H9 (cell line): ENCODE measurements around the gene HMGB1. TPM values are rescaled to one million over a fixed set of nuclear protein-coding genes. Genes with fewer than 3 reads are reported as not detected.

Source experiments
- DNase-seq: peaks from one replicate; pipeline ENCODE4 v3.0.0-alpha.2; 2017
- H2AFZ ChIP-seq: one replicate; pipeline ENCODE4 v1.6.1; 2013; ENCODE audit warnings: mild to moderate bottlenecking, low read length, control low read depth, moderate library complexity
- H2AK5ac ChIP-seq: 2 replicates; pipeline ENCODE4 v1.6.1; 2013; ENCODE audit warnings: low read length, control low read depth, mixed read lengths; ENCODE audit not compliant: insufficient read length
- H2BK120ac ChIP-seq: one replicate; pipeline ENCODE4 v1.6.1; 2013; ENCODE audit warnings: low read depth, mild to moderate bottlenecking, low read length, control low read depth, inconsistent platforms; ENCODE audit not compliant: poor library complexity, severe bottlenecking
- H2BK12ac ChIP-seq: 2 replicates; pipeline ENCODE4 v1.6.1; 2013; ENCODE audit warnings: low read length, control low read depth, mixed read lengths, low read depth; ENCODE audit not compliant: insufficient read length
- H2BK15ac ChIP-seq: 2 replicates; pipeline ENCODE4 v1.6.1; 2013; ENCODE audit warnings: low read depth, low read length, control low read depth
- H2BK20ac ChIP-seq: one replicate; pipeline ENCODE4 v1.6.1; 2013; ENCODE audit warnings: low read depth, mild to moderate bottlenecking, low read length, control low read depth, inconsistent platforms; ENCODE audit not compliant: poor library complexity, severe bottlenecking
- H2BK5ac ChIP-seq: 2 replicates; pipeline ENCODE4 v1.6.1; 2013; ENCODE audit warnings: low read length, control low read depth, mixed read lengths; ENCODE audit not compliant: insufficient read length
- H3K14ac ChIP-seq: 2 replicates; pipeline ENCODE4 v1.6.1; 2013; ENCODE audit warnings: low read length, control low read depth; ENCODE audit not compliant: insufficient read depth
- H3K18ac ChIP-seq: 2 replicates; pipeline ENCODE4 v1.6.1; 2013; ENCODE audit warnings: low read depth, mild to moderate bottlenecking, mixed read lengths, low read length, control low read depth; ENCODE audit not compliant: insufficient read length
- H3K23ac ChIP-seq: 2 replicates; pipeline ENCODE4 v1.6.1; 2013; ENCODE audit warnings: low read length, control low read depth, mixed read lengths, low read depth; ENCODE audit not compliant: insufficient read length
- H3K23me2 ChIP-seq: 2 replicates; pipeline ENCODE4 v1.6.1; 2013; ENCODE audit warnings: low read depth, mild to moderate bottlenecking, mixed read lengths, low read length, control low read depth; ENCODE audit not compliant: insufficient read length, poor library complexity, severe bottlenecking
- H3K27ac ChIP-seq: 2 replicates; pipeline ENCODE4 v1.5.1; 2013; ENCODE audit warnings: low read length, control low read depth, mixed read lengths, low read depth; ENCODE audit not compliant: insufficient read length
- H3K27me3 ChIP-seq: 2 replicates; pipeline ENCODE4 v1.6.1; 2013; ENCODE audit warnings: low read length, control low read depth, inconsistent platforms; ENCODE audit not compliant: insufficient read depth
- H3K4ac ChIP-seq: 2 replicates; pipeline ENCODE4 v1.6.1; 2013; ENCODE audit warnings: low read depth, mild to moderate bottlenecking, control low read depth, inconsistent platforms, low read length, moderate library complexity
- H3K4me1 ChIP-seq: 2 replicates; pipeline ENCODE4 v1.6.1; 2013; ENCODE audit warnings: low read length, control low read depth, inconsistent platforms; ENCODE audit not compliant: insufficient read depth
- H3K4me2 ChIP-seq: 2 replicates; pipeline ENCODE4 v1.6.1; 2013; ENCODE audit warnings: low read length, control low read depth, mixed read lengths; ENCODE audit not compliant: insufficient read length, insufficient read depth
- H3K56ac ChIP-seq: 2 replicates; pipeline ENCODE4 v1.6.1; 2013; ENCODE audit warnings: low read depth, mild to moderate bottlenecking, mixed read lengths, low read length, control low read depth; ENCODE audit not compliant: insufficient read length
- H3K79me1 ChIP-seq: 2 replicates; pipeline ENCODE4 v1.6.1; 2013; ENCODE audit warnings: low read depth, mild to moderate bottlenecking, moderate library complexity, low read length, control low read depth, inconsistent platforms; ENCODE audit not compliant: insufficient read depth, poor library complexity, severe bottlenecking
- H3K79me2 ChIP-seq: 2 replicates; pipeline ENCODE4 v1.6.1; 2013; ENCODE audit warnings: low read length, control low read depth, inconsistent platforms; ENCODE audit not compliant: insufficient read depth
- H3K9ac ChIP-seq: 2 replicates; pipeline ENCODE4 v1.6.1; 2013; ENCODE audit warnings: low read length, control low read depth, mixed read lengths; ENCODE audit not compliant: insufficient read length; ENCODE audit errors: extremely low read depth
- H3K9me3 ChIP-seq: one replicate; pipeline ENCODE4 v1.6.1; 2013; ENCODE audit warnings: low read depth, low read length, inconsistent platforms; ENCODE audit not compliant: control insufficient read depth
- H3T11ph ChIP-seq: one replicate; pipeline ENCODE4 v1.6.1; 2013; ENCODE audit warnings: mild to moderate bottlenecking, low read length, control low read depth, inconsistent platforms
- H4K20me1 ChIP-seq: one replicate; pipeline ENCODE4 v1.6.1; 2013; ENCODE audit not compliant: control insufficient read depth, insufficient read length, insufficient read depth
- H4K5ac ChIP-seq: 2 replicates; pipeline ENCODE4 v1.6.1; 2013; ENCODE audit warnings: low read depth, mild to moderate bottlenecking, mixed read lengths, low read length, control low read depth; ENCODE audit not compliant: insufficient read length
- H4K8ac ChIP-seq: replicated peaks from 2 replicates; pipeline ENCODE4 v1.6.1; 2013; ENCODE audit warnings: low read length, control low read depth, mixed read lengths, low read depth; ENCODE audit not compliant: insufficient read length
- H4K91ac ChIP-seq: 2 replicates; pipeline ENCODE4 v1.6.1; 2013; ENCODE audit warnings: low read depth, mild to moderate bottlenecking, moderate library complexity, mixed read lengths, low read length, control low read depth; ENCODE audit not compliant: insufficient read length
- H3K27ac Mint-ChIP-seq, 3 experiments: 2 replicates in 2 of 3; 3 replicates in 1 of 3; pipeline ENCODE4 v1.8.0; 2020 to 2021; ENCODE audit warnings: mixed read lengths in 3 of 3, mild to moderate bottlenecking in 1 of 3, moderate library complexity in 1 of 3
- H3K27me3 Mint-ChIP-seq: 2 replicates; pipeline ENCODE4 v1.8.0; 2021; ENCODE audit warnings: low read depth, mild to moderate bottlenecking, moderate library complexity, mixed read lengths
- H3K36me3 Mint-ChIP-seq, 3 experiments: 2 replicates in 2 of 3; 3 replicates in 1 of 3; pipeline ENCODE4 v1.8.0; 2020 to 2021; ENCODE audit warnings: low read depth in 3 of 3, mixed read lengths in 3 of 3; ENCODE audit not compliant: insufficient read depth in 1 of 3
- H3K4me1 Mint-ChIP-seq, 2 experiments: 2 replicates each; pipeline ENCODE4 v1.8.0; 2020; ENCODE audit warnings: mixed read lengths in 2 of 2
- H3K4me3 Mint-ChIP-seq, 2 experiments: 2 replicates in 1 of 2; 3 replicates in 1 of 2; pipeline ENCODE4 v1.8.0; 2020 to 2021; ENCODE audit warnings: mild to moderate bottlenecking in 2 of 2, mixed read lengths in 2 of 2, moderate library complexity in 1 of 2
- H3K9me3 Mint-ChIP-seq, 2 experiments: 2 replicates in 1 of 2; 3 replicates in 1 of 2; pipeline ENCODE4 v1.8.0; 2020; ENCODE audit warnings: mild to moderate bottlenecking in 2 of 2, mixed read lengths in 2 of 2, moderate library complexity in 1 of 2
- WGBS: extraction: QIAGEN DNeasy Blood & Tissue Kit; methylation state at CpG from one replicate; pipeline ENCODE4 v1.1.7; 2013; ENCODE audit warnings: missing lambda C conversion rate, low lambda C conversion rate, mixed read lengths; ENCODE audit not compliant: insufficient read length; ENCODE audit errors: extremely low coverage; 5-methylcytosine and 5-hydroxymethylcytosine counted together
- total RNA-seq: library from RNA; stranded (reverse); gene quantifications from 2 replicates; pipeline ENCODE4 v1.2.1, GENCODE V29; 2021
- TF ChIP-seq, protein P1 (sequence below): fragments of 200-600 bp; sonication (generic); conservative IDR thresholded peaks from 3 replicates; pipeline ENCODE4 v1.8.0; 2021; ENCODE audit warnings: antibody characterized with exemption, mild to moderate bottlenecking

Gene HMGB1
- total RNA-seq, 1 experiment from 2014 or later, result 688 TPM

DNA sequence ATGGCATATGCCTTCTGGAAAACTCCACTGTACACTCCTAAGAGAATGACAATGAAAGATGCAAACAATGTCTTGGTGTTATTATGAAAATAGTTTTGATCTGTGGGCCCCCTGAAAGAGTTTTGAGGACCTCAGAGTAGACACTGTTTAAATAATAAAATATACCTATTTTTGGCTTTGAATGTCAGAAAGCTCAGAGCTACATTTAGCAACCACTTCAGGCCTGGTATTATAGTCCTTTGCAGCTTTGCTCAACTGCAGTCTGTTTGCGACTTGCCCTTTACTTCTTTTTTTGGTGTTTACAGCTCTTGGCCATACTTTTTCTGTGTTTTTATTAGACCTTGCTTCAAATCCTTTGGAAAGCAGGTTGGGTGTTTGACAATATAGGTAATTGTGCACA is 49.3 kb downstream of the HMGB1 start:
- no peak overlapping the region for H3K56ac ChIP-seq
- no peak overlapping the region for H4K8ac ChIP-seq
- peaks cover 16% of the 10 kb centered on the region for H3K27me3 Mint-ChIP-seq
- H4K5ac ChIP-seq, result no peak overlapping the region
- no CpG with 5 or more reads among the region's 1 CpG for WGBS
- no peak overlapping the region for H3K18ac ChIP-seq
- no peak overlapping the region for H2BK120ac ChIP-seq
- no peak overlapping the region for H2BK5ac ChIP-seq
- H3K27ac ChIP-seq, result no peak overlapping the region
- no peaks in the 10 kb centered on the region for H3K79me2 ChIP-seq
- H2AFZ ChIP-seq, result no peak overlapping the region
- no peaks in the 10 kb centered on the region for H3K79me1 ChIP-seq
- no peaks in the 10 kb centered on the region for H3K27me3 ChIP-seq
- TF ChIP-seq, protein P1, sequence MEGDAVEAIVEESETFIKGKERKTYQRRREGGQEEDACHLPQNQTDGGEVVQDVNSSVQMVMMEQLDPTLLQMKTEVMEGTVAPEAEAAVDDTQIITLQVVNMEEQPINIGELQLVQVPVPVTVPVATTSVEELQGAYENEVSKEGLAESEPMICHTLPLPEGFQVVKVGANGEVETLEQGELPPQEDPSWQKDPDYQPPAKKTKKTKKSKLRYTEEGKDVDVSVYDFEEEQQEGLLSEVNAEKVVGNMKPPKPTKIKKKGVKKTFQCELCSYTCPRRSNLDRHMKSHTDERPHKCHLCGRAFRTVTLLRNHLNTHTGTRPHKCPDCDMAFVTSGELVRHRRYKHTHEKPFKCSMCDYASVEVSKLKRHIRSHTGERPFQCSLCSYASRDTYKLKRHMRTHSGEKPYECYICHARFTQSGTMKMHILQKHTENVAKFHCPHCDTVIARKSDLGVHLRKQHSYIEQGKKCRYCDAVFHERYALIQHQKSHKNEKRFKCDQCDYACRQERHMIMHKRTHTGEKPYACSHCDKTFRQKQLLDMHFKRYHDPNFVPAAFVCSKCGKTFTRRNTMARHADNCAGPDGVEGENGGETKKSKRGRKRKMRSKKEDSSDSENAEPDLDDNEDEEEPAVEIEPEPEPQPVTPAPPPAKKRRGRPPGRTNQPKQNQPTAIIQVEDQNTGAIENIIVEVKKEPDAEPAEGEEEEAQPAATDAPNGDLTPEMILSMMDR, result no peak
- H3K9me3 Mint-ChIP-seq, result no peaks in the 10 kb centered on the region
- no peaks in the 10 kb centered on the region for H4K20me1 ChIP-seq
- H3K23me2 ChIP-seq, result peaks cover 3% of the 10 kb centered on the region
- H3K14ac ChIP-seq, result no peak overlapping the region
- no peak overlapping the region for H4K91ac ChIP-seq
- H3T11ph ChIP-seq, result no peak overlapping the region
- 0 out of 2 replicates have a peak, but pooled peaks cover 3% of the 10 kb centered on the region for H3K4me1 ChIP-seq
- no peak overlapping the region for H2BK20ac ChIP-seq
- no peak overlapping the region for H2BK15ac ChIP-seq
- no peaks in the 10 kb centered on the region for H3K9me3 ChIP-seq
- H2BK12ac ChIP-seq, result no peak overlapping the region
- no peak for DNase-seq
- H2AK5ac ChIP-seq, result no peak overlapping the region
- no peak overlapping the region for H3K4me2 ChIP-seq
- no peak overlapping the region for H3K9ac ChIP-seq
- no peak overlapping the region for H3K23ac ChIP-seq
- no peaks in the 10 kb centered on the region for H3K36me3 Mint-ChIP-seq
- no peak overlapping the region for H3K4me3 Mint-ChIP-seq
- H3K27ac Mint-ChIP-seq, result no peak overlapping the region
- no peak overlapping the region for H3K4ac ChIP-seq
- peaks cover 9 to 10% of the 10 kb centered on the region in 2 experiments for H3K4me1 Mint-ChIP-seq
